Measurements from ENCODE around the gene CLEC2A.

- no peak for TF ChIP-seq CTCF (IDR thresholded peaks at IDR 0.05)
- TF ChIP-seq POLR2A (IDR thresholded peaks at IDR 0.05; ENCODE audit: low read depth), result no peak
These were observed 8.2 kb upstream of the CLEC2A start for GRCh38 chr12:9940375-9940774.

Data from esophagus muscularis mucosa (tissue), 3 donors.